AG09309 (cell line): ENCODE results near the gene PLOD2.

Experiments
- DNase-seq: peaks from one replicate; pipeline ENCODE4 v3.0.0-alpha.2; 2010; ENCODE audit warnings: low read depth
- H3K4me3 ChIP-seq: 2 replicates; pipeline ENCODE4 v1.5.1; 2011; ENCODE audit warnings: mild to moderate bottlenecking, low read depth, low read length, moderate library complexity; ENCODE audit not compliant: control insufficient read depth
- CTCF ChIP-seq: IDR thresholded peaks from 2 replicates; pipeline ENCODE4 v1.5.1; 2011; ENCODE audit warnings: mild to moderate bottlenecking, low read depth, low read length, inconsistent platforms; ENCODE audit not compliant: insufficient read depth, control insufficient read depth; ENCODE audit errors: missing control alignments

The PLOD2 gene

GRCh38 chr3:146101538-146101937 lies 59.4 kb downstream of the PLOD2 start:
- H3K4me3 ChIP-seq = no peak overlapping the region
- DNase-seq = no peak
- no peak for TF ChIP-seq CTCF

- H3K4me3 ChIP-seq = no peak overlapping the region
- DNase-seq = no peak
- no peak for TF ChIP-seq CTCF
Observed at GRCh38 chr3:146100825-146101444, 60.0 kb downstream of the PLOD2 start.

GRCh38 chr3:146100180-146100579 lies 60.8 kb downstream of the PLOD2 start:
- no peak overlapping the region for H3K4me3 ChIP-seq
- no peak for DNase-seq
- no peak for TF ChIP-seq CTCF

- no peak for TF ChIP-seq CTCF
Observed at GRCh38 chr3:146099316-146099715, 61.7 kb downstream of the PLOD2 start.

GRCh38 chr3:146093896-146094295 lies 67.1 kb downstream of the PLOD2 start:
- H3K4me3 ChIP-seq = no peak overlapping the region
- TF ChIP-seq CTCF = no peak
- DNase-seq = no peak

More at GRCh38 chr3:146099316-146099715, 61.7 kb downstream of the PLOD2 start:
- DNase-seq = no peak
- no peak overlapping the region for H3K4me3 ChIP-seq

- DNase-seq = no peak
- no peak overlapping the region for H3K4me3 ChIP-seq
- TF ChIP-seq CTCF = no peak
Observed at GRCh38 chr3:146092230-146092629, 68.8 kb downstream of the PLOD2 start.
